Measurements from ENCODE around the gene SERPINE1.

- TF ChIP-seq CTCF (IDR thresholded peaks at IDR 0.05) = no peak
- no peak for TF ChIP-seq POLR2A (IDR thresholded peaks at IDR 0.05)
- no peak for TF ChIP-seq POLR2AphosphoS5 (IDR thresholded peaks at IDR 0.05)
- no peak for TF ChIP-seq EP300 (IDR thresholded peaks at IDR 0.05)
These were observed 52.8 kb downstream of the SERPINE1 start for GRCh38 chr7:101179713-101180112.

All from suprapubic skin (tissue), 4 donors.